CD8-positive, alpha-beta memory T cell (primary cell): ENCODE results near the gene AGL. TPM values are rescaled to one million over a fixed set of nuclear protein-coding genes. Genes with fewer than 3 reads are reported as not detected.
"Not testable (repeated sequence)": the region's sequence is repeated elsewhere in the genome, so short reads cannot be mapped to it uniquely, and the experiment has no call there.

Experiments used
- CTCF ChIA-PET: fragments of 350-600 bp; sonication (Branson Sonifier 250); formaldehyde crosslinking; loops from one replicate; lab custom pipeline; 2021; ENCODE audit warnings: antibody characterized with exemption; lab: Charles Lee
- POLR2A ChIA-PET: fragments of 350-600 bp; sonication (Branson Sonifier 250); formaldehyde crosslinking; loops from one replicate; lab custom pipeline; 2021; ENCODE audit warnings: antibody characterized with exemption; lab: Charles Lee
- DNase-seq, 5 donors: peaks; one replicate each; pipeline versions ENCODE4 v3.0.0 to v3.0.0-alpha.2; 2020 to 2022; ENCODE audit warnings: mixed read lengths in 1 of 5
- H3K27ac ChIP-seq: one replicate; pipeline ENCODE4 v1.7.0; 2013; ENCODE audit warnings: low read depth, mild to moderate bottlenecking, low read length, moderate library complexity
- H3K27me3 ChIP-seq: 2 replicates; pipeline ENCODE4 v1.7.0; 2013; ENCODE audit warnings: low read length, mild to moderate bottlenecking; ENCODE audit not compliant: insufficient read depth, poor library complexity, severe bottlenecking
- H3K36me3 ChIP-seq: 2 replicates; pipeline ENCODE4 v1.7.0; 2013; ENCODE audit warnings: mild to moderate bottlenecking, low read length, moderate library complexity; ENCODE audit not compliant: insufficient read depth
- H3K4me1 ChIP-seq: 2 replicates; pipeline ENCODE4 v1.7.0; 2013; ENCODE audit warnings: mild to moderate bottlenecking, low read length, moderate library complexity; ENCODE audit not compliant: insufficient read depth
- H3K4me3 ChIP-seq: 2 replicates; pipeline ENCODE4 v1.7.0; 2013; ENCODE audit warnings: mild to moderate bottlenecking, low read length
- H3K9me3 ChIP-seq: 2 replicates; pipeline ENCODE4 v1.7.0; 2013; ENCODE audit warnings: mild to moderate bottlenecking, low read length
- H3K27ac Mint-ChIP-seq, 8 donors: one replicate each; pipeline ENCODE4 v1.8.0; 2020 to 2021; ENCODE audit warnings: mixed read lengths in 8 of 8, mild to moderate bottlenecking in 6 of 8, inconsistent platforms in 3 of 8, moderate library complexity in 3 of 8
- H3K27me3 Mint-ChIP-seq, 2 donors: one replicate each; pipeline ENCODE4 v1.8.0; 2020 to 2021; ENCODE audit warnings: mixed read lengths in 2 of 2, mild to moderate bottlenecking in 1 of 2, moderate library complexity in 1 of 2
- H3K36me3 Mint-ChIP-seq, 3 donors: one replicate each; pipeline ENCODE4 v1.8.0; 2020 to 2021; ENCODE audit warnings: mixed read lengths in 3 of 3, inconsistent platforms in 1 of 3, mild to moderate bottlenecking in 1 of 3
- H3K4me1 Mint-ChIP-seq, 3 donors: one replicate each; pipeline ENCODE4 v1.8.0; 2020 to 2021; ENCODE audit warnings: mixed read lengths in 3 of 3, inconsistent platforms in 1 of 3, mild to moderate bottlenecking in 1 of 3
- H3K4me3 Mint-ChIP-seq, 7 donors: one replicate each; pipeline ENCODE4 v1.8.0; 2020 to 2021; ENCODE audit warnings: mixed read lengths in 7 of 7, mild to moderate bottlenecking in 6 of 7, moderate library complexity in 4 of 7, inconsistent platforms in 2 of 7
- H3K9me3 Mint-ChIP-seq, 5 donors: one replicate each; pipeline ENCODE4 v1.8.0; 2020 to 2022; ENCODE audit warnings: mixed read lengths in 5 of 5, mild to moderate bottlenecking in 3 of 5, moderate library complexity in 2 of 5, inconsistent platforms in 1 of 5
- polyA plus RNA-seq: library from polyadenylated mRNA; unstranded; fragments of 300-500 nt; fragmentation: Illumina TruSeq; gene quantifications from one replicate; pipeline ENCODE4 v1.2.3, GENCODE V29; 2021
- total RNA-seq, 2 experiments: library from RNA; stranded (reverse); gene quantifications; one replicate each; pipeline ENCODE4 v1.2.3, GENCODE V29; 2021

The AGL gene
- total and polyA plus RNA-seq, 3 experiments from 2014 or later: 8.0 to 16.4 (median 16.4) TPM

DNA sequence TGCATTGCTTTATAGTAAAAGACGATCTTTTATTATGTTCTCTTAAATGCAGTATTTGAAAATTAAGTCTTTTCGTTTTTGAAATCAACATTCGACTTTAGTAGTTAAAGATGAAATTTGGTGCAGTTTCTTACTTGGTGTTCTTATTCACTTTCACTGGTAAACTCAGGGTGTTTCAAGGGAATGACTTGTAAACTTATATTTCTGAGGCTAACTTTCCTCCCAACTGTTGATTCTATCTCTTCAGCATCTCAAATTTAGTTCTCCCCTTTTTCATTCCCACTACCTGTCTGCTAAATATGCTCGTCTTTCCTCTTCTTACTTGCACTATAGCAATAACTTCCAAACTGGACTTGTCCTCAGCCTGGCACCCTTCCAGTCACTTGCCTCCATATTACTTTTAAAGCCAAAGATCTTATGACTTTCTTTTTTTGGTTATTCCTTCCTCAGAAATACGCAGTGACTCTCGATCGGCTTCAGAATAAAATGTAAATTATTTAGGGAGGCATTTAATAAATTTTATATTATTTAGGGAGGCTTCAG, 120.6 kb downstream of the AGL start:
- H3K4me1 Mint-ChIP-seq: peaks cover 42 to 51% (median 43%) of the 10 kb centered on the region in 3 donors
- CTCF ChIA-PET: interaction anchor here (1.1 to 1.6 kb wide), 4 partner anchors 43 to 488 kb away, joined by 3 to 6 read pairs (median 4); partner anchors contain the start of gene TRMT13
- H3K9me3 ChIP-seq: no peaks in the 10 kb centered on the region

GRCh38 chr1:99972066-99972465, 121.9 kb downstream of the AGL start:
- H3K27me3 Mint-ChIP-seq, H3K4me3 ChIP-seq, H3K27me3 ChIP-seq, H3K9me3 ChIP-seq, POLR2A ChIA-PET, CTCF ChIA-PET, H3K27ac ChIP-seq, DNase-seq, H3K9me3 Mint-ChIP-seq: not testable (repeated sequence)
- peak overlapping the region in 5 of 7 donors; percentile 44 to 82 (median 62) for H3K4me3 Mint-ChIP-seq
- H3K36me3 Mint-ChIP-seq: peaks cover 0 to 23% (median 4%) of the 10 kb centered on the region in 3 donors
- peaks cover 42 to 58% (median 50%) of the 10 kb centered on the region in 3 donors for H3K4me1 Mint-ChIP-seq
- Histone ChIP-seq H3K4me1 (peaks cover 18% of the 10 kb centered on the region), H3K36me3 (peaks cover 12% of the 10 kb centered on the region)
- peak overlapping the region in 1 of 8 donors; percentile 84 for H3K27ac Mint-ChIP-seq

More for the DNA sequence above, 120.6 kb downstream of the AGL start:
- POLR2A ChIA-PET: interaction anchor here (1.9 kb wide), 1 partner anchor 67 kb away, joined by 17 read pairs; a partner anchor contains a TSS
- H3K27me3 Mint-ChIP-seq: peaks cover 0 to 1% of the 10 kb centered on the region in 2 donors
- H3K27ac Mint-ChIP-seq: peak overlapping the region; percentile 84 to 99 (median 98)
- peaks cover 0 to 17% (median 4%) of the 10 kb centered on the region in 3 donors for H3K36me3 Mint-ChIP-seq
- Histone ChIP-seq H3K36me3 (peaks cover 5% of the 10 kb centered on the region), H3K4me3 (peak overlapping the region; percentile 81), H3K27me3 (no peaks in the 10 kb centered on the region), H3K4me1 (peaks cover 18% of the 10 kb centered on the region), H3K27ac (peak overlapping the region; percentile 72)
- H3K9me3 Mint-ChIP-seq: no peaks in the 10 kb centered on the region
- peak overlapping the region; percentile 96 to 100 (median 100) for H3K4me3 Mint-ChIP-seq
- no peak for DNase-seq

Other genes with a start within 250 kb of the AGL start
- not detected for gene PALMD, start 204.2 kb upstream of the AGL start, total RNA-seq
- not detected for gene PALMD, start 204.2 kb upstream of the AGL start, polyA plus RNA-seq
- gene FRRS1, start 83.7 kb upstream of the AGL start, total RNA-seq: 1 to 10 TPM; 1.6 to 2.0 TPM
- not detected for gene FRRS1, start 83.7 kb upstream of the AGL start, polyA plus RNA-seq
- 10 to 100 TPM; 16.6 to 17.0 TPM for gene SLC35A3, start 119.6 kb downstream of the AGL start, total RNA-seq
- 14.1 TPM for gene SLC35A3, start 119.6 kb downstream of the AGL start, polyA plus RNA-seq